ACC112 (cell line): Measurements from ENCODE around the gene PACS1.
A peak's percentile ranks its signal among the peaks of the same experiment; 100 is the strongest.
"Not testable (repeated sequence)": the region's sequence is repeated elsewhere in the genome, so short reads cannot be mapped to it uniquely, and the experiment has no call there.

ENCODE experiments used
- H2AFZ ChIP-seq: fragments of 200-600 bp; sonication (generic); one replicate; pipeline ENCODE4 v1.6.0; 2017; ENCODE audit warnings: antibody characterized with exemption, low read length; ENCODE audit not compliant: unreplicated experiment
- H3K27ac ChIP-seq: fragments of 200-600 bp; sonication (generic); 2 replicates; pipeline ENCODE4 v1.5.1; 2014; ENCODE audit warnings: low read depth, mild to moderate bottlenecking, antibody characterized with exemption, low read length, moderate library complexity
- H3K27me3 ChIP-seq: fragments of 200-600 bp; sonication (generic); 2 replicates; pipeline ENCODE4 v1.6.1; 2014; ENCODE audit warnings: mild to moderate bottlenecking, antibody characterized with exemption, low read length, moderate library complexity, mixed read lengths; ENCODE audit not compliant: insufficient read depth
- H3K36me3 ChIP-seq: fragments of 200-600 bp; sonication (generic); 2 replicates; pipeline ENCODE4 v1.6.1; 2016; ENCODE audit warnings: mild to moderate bottlenecking, antibody characterized with exemption, low read length, moderate library complexity, mixed read lengths; ENCODE audit not compliant: insufficient read depth
- H3K4me1 ChIP-seq: fragments of 200-600 bp; sonication (generic); one replicate; pipeline ENCODE4 v1.6.1; 2016; ENCODE audit warnings: low read length, mixed read lengths; ENCODE audit not compliant: insufficient read depth, unreplicated experiment, control insufficient read depth
- H3K4me3 ChIP-seq: fragments of 200-600 bp; sonication (generic); 2 replicates; pipeline ENCODE4 v1.5.1; 2014; ENCODE audit warnings: mild to moderate bottlenecking, low read depth, low read length
- H3K79me2 ChIP-seq: fragments of 200-600 bp; sonication (generic); one replicate; pipeline ENCODE4 v1.6.0; 2016; ENCODE audit warnings: low read length; ENCODE audit not compliant: control insufficient read depth, unreplicated experiment, insufficient read depth

The PACS1 gene

GRCh38 chr11:66092125-66092524, 22.1 kb downstream of the PACS1 start:
- not testable (repeated sequence) for H3K4me1 ChIP-seq, H3K27ac ChIP-seq, H2AFZ ChIP-seq, H3K4me3 ChIP-seq, H3K36me3 ChIP-seq, H3K27me3 ChIP-seq
- H3K79me2 ChIP-seq, result peaks cover 41% of the 10 kb centered on the region

- not testable (repeated sequence) for H2AFZ ChIP-seq, H3K27me3 ChIP-seq, H3K27ac ChIP-seq, H3K36me3 ChIP-seq, H3K4me3 ChIP-seq
- peaks cover 13% of the 10 kb centered on the region for H3K4me1 ChIP-seq
- peaks cover 52% of the 10 kb centered on the region for H3K79me2 ChIP-seq
These were observed 29.7 kb downstream of the PACS1 start for GRCh38 chr11:66099746-66100145.

GRCh38 chr11:66100272-66101065, 30.4 kb downstream of the PACS1 start:
- Histone ChIP-seq H3K36me3 (no peaks in the 10 kb centered on the region), H3K4me1 (peaks cover 13% of the 10 kb centered on the region), H3K4me3 (no peak overlapping the region), H3K27me3 (no peaks in the 10 kb centered on the region), H3K27ac (no peak overlapping the region), H3K79me2 (peaks cover 58% of the 10 kb centered on the region), H2AFZ (no peak overlapping the region)

- peaks cover 13% of the 10 kb centered on the region for H3K4me1 ChIP-seq
These were observed 31.0 kb downstream of the PACS1 start for GRCh38 chr11:66101066-66101464.

GRCh38 chr11:66104057-66104638, 34.1 kb downstream of the PACS1 start:
- Histone ChIP-seq H2AFZ (no peak overlapping the region), H3K27ac (no peak overlapping the region), H3K79me2 (peaks cover 71% of the 10 kb centered on the region), H3K4me1 (peaks cover 30% of the 10 kb centered on the region), H3K4me3 (no peak overlapping the region), H3K27me3 (no peaks in the 10 kb centered on the region), H3K36me3 (no peaks in the 10 kb centered on the region)

More at GRCh38 chr11:66101066-66101464, 31.0 kb downstream of the PACS1 start:
- H3K4me3 ChIP-seq, result no peak overlapping the region
- no peaks in the 10 kb centered on the region for H3K27me3 ChIP-seq
- H2AFZ ChIP-seq, result no peak overlapping the region
- no peaks in the 10 kb centered on the region for H3K36me3 ChIP-seq
- H3K79me2 ChIP-seq, result peaks cover 61% of the 10 kb centered on the region
- no peak overlapping the region for H3K27ac ChIP-seq

GRCh38 chr11:66106786-66107599, 36.9 kb downstream of the PACS1 start:
- Histone ChIP-seq H3K79me2 (peaks cover 73% of the 10 kb centered on the region), H3K4me1 (peaks cover 47% of the 10 kb centered on the region), H3K4me3 (no peak overlapping the region), H3K27ac (0 out of 2 replicates have a peak overlapping the region, but pooled peaks have one; percentile 14), H2AFZ (no peak overlapping the region), H3K36me3 (no peaks in the 10 kb centered on the region), H3K27me3 (no peaks in the 10 kb centered on the region)

- Histone ChIP-seq H3K4me1 (peaks cover 56% of the 10 kb centered on the region), H3K79me2 (peaks cover 72% of the 10 kb centered on the region), H3K4me3 (no peak overlapping the region), H3K27me3 (no peaks in the 10 kb centered on the region), H2AFZ (no peak overlapping the region), H3K27ac (no peak overlapping the region), H3K36me3 (no peaks in the 10 kb centered on the region)
These were observed 37.8 kb downstream of the PACS1 start for GRCh38 chr11:66107600-66108510.

- no peak overlapping the region for H3K4me3 ChIP-seq
- H3K27ac ChIP-seq, result peak overlapping the region; percentile 36; the same call in 1 of the 2 replicates
- H3K36me3 ChIP-seq, result no peaks in the 10 kb centered on the region
- H3K79me2 ChIP-seq, result peaks cover 72% of the 10 kb centered on the region
- peaks cover 66% of the 10 kb centered on the region for H3K4me1 ChIP-seq
- H2AFZ ChIP-seq, result no peak overlapping the region
- no peaks in the 10 kb centered on the region for H3K27me3 ChIP-seq
These were observed 39.2 kb downstream of the PACS1 start for GRCh38 chr11:66109294-66109693.

- Histone ChIP-seq H3K27me3 (no peaks in the 10 kb centered on the region), H3K27ac (peak overlapping the region; percentile 99), H3K79me2 (peaks cover 71% of the 10 kb centered on the region), H3K4me1 (peaks cover 81% of the 10 kb centered on the region), H2AFZ (no peak overlapping the region), H3K36me3 (no peaks in the 10 kb centered on the region), H3K4me3 (no peak overlapping the region)
These were observed 41.1 kb downstream of the PACS1 start for GRCh38 chr11:66111158-66111557.

- Histone ChIP-seq H3K79me2 (peaks cover 75% of the 10 kb centered on the region), H3K4me1 (peaks cover 84% of the 10 kb centered on the region), H2AFZ (peak overlapping the region; percentile 7), H3K27ac (peak overlapping the region; percentile 99), H3K27me3 (no peaks in the 10 kb centered on the region), H3K36me3 (no peaks in the 10 kb centered on the region), H3K4me3 (peak overlapping the region; percentile 65)
These were observed 42.0 kb downstream of the PACS1 start for GRCh38 chr11:66112041-66112491.
